Measurements from ENCODE around the gene FZD10. TPM values are rescaled to one million over a fixed set of nuclear protein-coding genes. Genes with fewer than 3 reads are reported as not detected.

Gene FZD10
- total RNA-seq, 1 donor from 2014 or later: not detected

GRCh38 chr12:130146176-130146931 lies 15.9 kb upstream of the FZD10 start:
- Mint-ChIP-seq H3K27ac (ENCODE audit: unreplicated experiment) (no peak overlapping the region), H3K36me3 (ENCODE audit: unreplicated experiment) (no peaks in the 10 kb centered on the region), H3K9me3 (ENCODE audit: unreplicated experiment) (no peaks in the 10 kb centered on the region), H3K4me1 (ENCODE audit: unreplicated experiment) (no peaks in the 10 kb centered on the region), H3K4me3 (ENCODE audit: unreplicated experiment) (no peak overlapping the region), H3K27me3 (ENCODE audit: unreplicated experiment) (no peaks in the 10 kb centered on the region)
- DNase-seq (ENCODE audit: extremely low spot score, unreplicated experiment): no peak
- TF ChIP-seq, protein P1, sequence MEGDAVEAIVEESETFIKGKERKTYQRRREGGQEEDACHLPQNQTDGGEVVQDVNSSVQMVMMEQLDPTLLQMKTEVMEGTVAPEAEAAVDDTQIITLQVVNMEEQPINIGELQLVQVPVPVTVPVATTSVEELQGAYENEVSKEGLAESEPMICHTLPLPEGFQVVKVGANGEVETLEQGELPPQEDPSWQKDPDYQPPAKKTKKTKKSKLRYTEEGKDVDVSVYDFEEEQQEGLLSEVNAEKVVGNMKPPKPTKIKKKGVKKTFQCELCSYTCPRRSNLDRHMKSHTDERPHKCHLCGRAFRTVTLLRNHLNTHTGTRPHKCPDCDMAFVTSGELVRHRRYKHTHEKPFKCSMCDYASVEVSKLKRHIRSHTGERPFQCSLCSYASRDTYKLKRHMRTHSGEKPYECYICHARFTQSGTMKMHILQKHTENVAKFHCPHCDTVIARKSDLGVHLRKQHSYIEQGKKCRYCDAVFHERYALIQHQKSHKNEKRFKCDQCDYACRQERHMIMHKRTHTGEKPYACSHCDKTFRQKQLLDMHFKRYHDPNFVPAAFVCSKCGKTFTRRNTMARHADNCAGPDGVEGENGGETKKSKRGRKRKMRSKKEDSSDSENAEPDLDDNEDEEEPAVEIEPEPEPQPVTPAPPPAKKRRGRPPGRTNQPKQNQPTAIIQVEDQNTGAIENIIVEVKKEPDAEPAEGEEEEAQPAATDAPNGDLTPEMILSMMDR (IDR thresholded peaks at IDR 0.05): no peak

- Mint-ChIP-seq H3K27ac (ENCODE audit: unreplicated experiment) (no peak overlapping the region), H3K4me1 (ENCODE audit: unreplicated experiment) (no peaks in the 10 kb centered on the region), H3K36me3 (ENCODE audit: unreplicated experiment) (no peaks in the 10 kb centered on the region), H3K9me3 (ENCODE audit: unreplicated experiment) (no peaks in the 10 kb centered on the region), H3K27me3 (ENCODE audit: unreplicated experiment) (no peaks in the 10 kb centered on the region), H3K4me3 (ENCODE audit: unreplicated experiment) (no peak overlapping the region)
- TF ChIP-seq, protein P1 (IDR thresholded peaks at IDR 0.05): no peak
- no peak for DNase-seq (ENCODE audit: extremely low spot score, unreplicated experiment)
These were observed 14.2 kb upstream of the FZD10 start for GRCh38 chr12:130147875-130148596.

DNA sequence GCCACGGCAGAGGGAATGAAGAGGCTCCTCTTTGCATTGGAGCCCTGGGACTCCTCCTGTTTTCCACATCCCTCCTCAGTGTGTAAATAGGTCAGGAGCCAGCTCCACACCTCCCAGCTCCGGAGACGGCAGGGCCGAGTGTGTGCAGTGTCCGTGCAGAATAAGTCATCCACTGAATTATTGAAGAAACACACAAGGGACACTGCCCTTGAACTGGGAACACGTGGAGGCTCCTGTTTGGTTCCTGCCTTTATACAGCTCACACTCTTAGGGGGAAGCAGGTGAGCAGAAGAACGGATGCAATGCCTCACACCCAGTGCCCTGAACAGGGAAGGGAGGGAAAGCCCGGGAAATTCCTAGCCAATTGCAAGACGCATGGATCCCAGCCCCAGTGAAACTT lies 10.4 kb upstream of the FZD10 start:
- no peak for DNase-seq (ENCODE audit: extremely low spot score, unreplicated experiment)
- Mint-ChIP-seq H3K27ac (ENCODE audit: unreplicated experiment) (no peak overlapping the region), H3K4me1 (ENCODE audit: unreplicated experiment) (no peaks in the 10 kb centered on the region), H3K9me3 (ENCODE audit: unreplicated experiment) (no peaks in the 10 kb centered on the region), H3K4me3 (ENCODE audit: unreplicated experiment) (no peak overlapping the region), H3K27me3 (ENCODE audit: unreplicated experiment) (peaks cover 6% of the 10 kb centered on the region), H3K36me3 (ENCODE audit: unreplicated experiment) (no peaks in the 10 kb centered on the region)
- TF ChIP-seq, protein P1 (IDR thresholded peaks at IDR 0.05): no peak

GRCh38 chr12:130152386-130152785 lies 9.9 kb upstream of the FZD10 start:
- no peaks in the 10 kb centered on the region for H3K4me1 Mint-ChIP-seq (ENCODE audit: unreplicated experiment)
- H3K27ac Mint-ChIP-seq (ENCODE audit: unreplicated experiment): no peak overlapping the region
- H3K27me3 Mint-ChIP-seq (ENCODE audit: unreplicated experiment): peaks cover 9% of the 10 kb centered on the region
- no peaks in the 10 kb centered on the region for H3K36me3 Mint-ChIP-seq (ENCODE audit: unreplicated experiment)
- DNase-seq (ENCODE audit: extremely low spot score, unreplicated experiment): no peak
- TF ChIP-seq, protein P1 (IDR thresholded peaks at IDR 0.05): no peak
- H3K4me3 Mint-ChIP-seq (ENCODE audit: unreplicated experiment): no peak overlapping the region
- H3K9me3 Mint-ChIP-seq (ENCODE audit: unreplicated experiment): no peaks in the 10 kb centered on the region

DNA sequence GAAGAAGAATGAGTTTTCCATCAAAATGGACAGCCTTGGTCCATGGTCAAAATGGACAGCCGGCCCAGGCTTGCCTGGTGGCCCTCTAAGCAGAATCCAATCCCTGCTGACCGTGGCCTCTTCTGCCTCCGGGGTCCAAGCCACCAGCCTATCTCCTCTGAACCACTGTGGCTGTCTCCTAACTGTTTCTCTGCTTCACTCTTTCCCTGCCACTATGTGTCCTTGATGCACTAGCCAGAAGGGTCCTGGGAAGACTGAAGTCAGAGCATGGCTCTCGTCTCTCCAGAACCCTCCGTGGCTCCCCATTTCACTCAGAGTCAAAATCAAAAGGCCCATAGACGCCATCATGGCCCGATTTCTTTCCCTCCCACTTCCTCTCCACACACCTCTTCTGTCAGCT lies 8.5 kb upstream of the FZD10 start:
- TF ChIP-seq, protein P1 (IDR thresholded peaks at IDR 0.05): no peak
- H3K4me1 Mint-ChIP-seq (ENCODE audit: unreplicated experiment): no peaks in the 10 kb centered on the region
- H3K36me3 Mint-ChIP-seq (ENCODE audit: unreplicated experiment): no peaks in the 10 kb centered on the region
- no peak overlapping the region for H3K27ac Mint-ChIP-seq (ENCODE audit: unreplicated experiment)
- no peak overlapping the region for H3K4me3 Mint-ChIP-seq (ENCODE audit: unreplicated experiment)
- no peaks in the 10 kb centered on the region for H3K9me3 Mint-ChIP-seq (ENCODE audit: unreplicated experiment)
- no peak for DNase-seq (ENCODE audit: extremely low spot score, unreplicated experiment)
- H3K27me3 Mint-ChIP-seq (ENCODE audit: unreplicated experiment): peaks cover 9% of the 10 kb centered on the region
